KBM-7 (cell line): ENCODE data around the gene CARS2.
"Not testable (repeated sequence)": the region's sequence is repeated elsewhere in the genome, so short reads cannot be mapped to it uniquely, and the experiment has no call there.

Source experiments
- DNase-seq: peaks from one replicate; pipeline ENCODE4 v3.0.0-alpha.2; 2015
- in situ Hi-C: fragments of 300-500 bp; cut with MboI; formaldehyde crosslinking; loops from 2 replicates; pipeline ENCODE4 v1.14.3; 2020; ENCODE audit warnings: low sequenced_read_pairs, low pct_unique_long_range_greater_than_20kb, mixed read lengths

CARS2 gene

DNA sequence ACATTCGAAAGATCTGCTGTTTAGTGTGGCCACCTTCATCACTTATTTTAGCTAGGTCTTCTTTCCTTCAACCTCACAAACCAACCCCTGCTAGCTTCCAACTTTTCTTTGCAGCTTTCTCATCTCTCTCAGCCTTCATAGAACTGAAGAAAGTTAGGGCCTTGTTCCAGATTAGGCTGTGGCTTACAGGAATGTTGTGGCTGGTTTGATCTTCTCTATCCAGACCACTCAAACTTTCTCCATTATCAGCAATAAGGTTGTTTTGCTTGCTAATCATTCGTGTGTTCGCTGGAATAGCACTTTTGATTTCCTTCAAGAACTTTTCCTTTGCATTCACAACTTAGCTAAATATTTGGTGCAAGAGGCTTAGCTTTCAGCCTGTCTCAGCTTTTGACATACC lies 44.7 kb downstream of the CARS2 start:
- no peak for DNase-seq
- in situ Hi-C loops, result no loop called here

DNA sequence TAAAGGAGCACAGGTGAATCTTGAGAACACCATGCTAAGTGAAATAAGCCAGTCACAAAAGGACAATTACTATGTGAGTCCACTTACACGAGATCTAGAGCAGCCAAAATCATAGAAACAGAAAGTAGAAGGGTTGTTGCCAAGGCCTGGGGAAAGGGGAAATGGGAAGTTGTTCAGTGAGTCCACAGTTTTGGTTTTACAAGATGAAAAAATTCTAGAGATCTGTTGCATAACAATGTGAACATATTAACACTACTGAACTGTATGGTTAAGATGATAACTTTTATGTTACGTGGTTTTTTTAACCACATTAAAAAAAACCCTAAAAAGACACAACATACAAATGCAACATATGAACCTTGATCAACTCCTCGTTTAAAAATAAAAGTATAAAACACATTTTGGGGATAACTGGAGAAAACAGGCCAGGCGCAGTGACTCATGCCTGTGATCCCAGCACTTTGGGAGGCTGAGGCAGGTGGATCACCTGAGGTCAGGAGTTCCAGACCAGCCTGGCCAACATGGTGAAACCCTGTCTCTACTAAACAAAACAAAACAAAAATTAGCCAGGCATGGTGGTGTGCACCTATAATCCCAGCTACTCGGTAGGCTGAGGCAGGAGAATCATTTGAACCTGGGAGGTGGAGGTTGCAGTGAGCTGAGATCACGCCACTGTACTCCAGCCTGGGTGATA lies 47.6 kb downstream of the CARS2 start:
- DNase-seq, result peak; percentile 63
- in situ Hi-C loops, result not testable (repeated sequence)

DNA sequence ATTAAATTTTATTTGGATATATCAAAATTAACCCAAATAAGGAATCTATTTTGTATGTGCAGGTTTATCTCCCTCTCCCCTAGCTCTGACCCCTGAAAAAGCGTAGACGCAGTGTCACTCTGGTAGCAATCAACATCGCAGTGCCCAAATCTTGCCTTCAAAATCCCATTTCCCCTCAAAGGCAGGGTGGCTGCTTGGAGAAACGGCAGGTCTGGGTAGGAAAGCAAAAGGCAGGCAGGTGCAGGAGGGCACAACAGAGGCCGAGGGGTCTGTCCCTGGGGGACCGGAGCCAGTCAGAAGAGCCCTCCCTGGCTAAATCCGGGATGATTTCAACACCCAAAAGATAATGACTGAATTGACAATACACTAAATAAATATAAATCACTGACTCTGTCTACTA lies 48.7 kb downstream of the CARS2 start:
- in situ Hi-C loops, result no loop called here

DNA sequence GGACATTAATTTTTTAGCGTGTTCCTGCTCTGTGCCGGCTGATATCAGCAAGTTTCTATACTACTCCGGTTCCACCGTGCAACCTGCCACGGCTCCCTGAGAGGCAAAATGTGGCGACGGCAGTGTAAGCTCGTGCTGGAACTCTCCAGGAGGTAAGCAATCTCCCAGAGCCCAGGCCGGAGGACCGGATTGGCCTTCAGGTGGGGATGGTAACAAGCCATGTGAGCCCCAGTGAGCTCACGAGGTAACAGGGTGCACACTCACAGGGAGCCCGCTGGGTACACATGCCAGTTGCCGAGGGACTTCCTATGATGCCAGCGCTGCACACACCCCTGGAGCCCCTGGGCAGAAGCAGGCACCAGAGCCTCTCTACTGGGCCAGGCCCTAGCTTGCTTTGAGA lies 52.1 kb downstream of the CARS2 start:
- DNase-seq, result no peak
- in situ Hi-C loops, result no loop called here

More for the DNA sequence above, 48.7 kb downstream of the CARS2 start:
- no peak for DNase-seq

DNA sequence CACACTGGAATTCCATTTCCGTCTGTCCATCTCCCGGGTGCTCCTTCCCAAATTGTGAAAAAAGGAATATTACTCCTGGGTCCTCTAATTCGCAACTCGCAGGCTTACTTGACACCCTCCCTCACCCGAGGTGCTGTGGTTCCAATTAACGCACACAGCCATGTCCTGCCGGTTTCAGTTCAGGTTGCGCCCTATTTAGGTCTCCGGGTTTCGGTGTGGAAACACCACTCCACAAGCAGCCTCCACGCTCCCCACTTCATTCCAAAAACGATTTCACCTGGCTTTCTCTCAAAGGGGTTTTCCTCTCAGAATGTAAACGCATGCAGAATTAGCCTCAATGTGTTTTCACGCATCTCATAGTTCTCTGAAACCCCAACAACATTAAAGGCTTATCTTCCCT lies 52.6 kb downstream of the CARS2 start:
- in situ Hi-C loops, result no loop called here
- no peak for DNase-seq

DNA sequence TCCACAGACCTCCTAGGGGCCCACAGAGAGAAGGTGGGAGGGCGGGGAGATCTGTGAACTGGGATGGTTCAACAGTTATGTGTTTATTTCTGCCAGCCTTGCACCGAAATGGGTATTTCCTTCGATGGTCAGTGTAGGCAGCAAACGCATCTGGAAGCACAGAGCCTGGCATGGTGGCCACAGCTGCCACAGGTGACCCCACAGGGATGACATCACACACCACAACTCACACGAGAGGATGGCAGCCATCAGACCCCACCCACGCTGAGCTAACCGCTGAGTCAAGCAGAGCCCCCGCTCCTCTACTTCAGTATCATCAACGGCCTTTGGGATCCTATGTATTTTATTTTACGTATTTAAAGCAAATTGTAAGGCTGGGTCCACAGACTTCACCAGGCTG lies 53.2 kb downstream of the CARS2 start:
- no peak for DNase-seq
- in situ Hi-C loops, result no loop called here

DNA sequence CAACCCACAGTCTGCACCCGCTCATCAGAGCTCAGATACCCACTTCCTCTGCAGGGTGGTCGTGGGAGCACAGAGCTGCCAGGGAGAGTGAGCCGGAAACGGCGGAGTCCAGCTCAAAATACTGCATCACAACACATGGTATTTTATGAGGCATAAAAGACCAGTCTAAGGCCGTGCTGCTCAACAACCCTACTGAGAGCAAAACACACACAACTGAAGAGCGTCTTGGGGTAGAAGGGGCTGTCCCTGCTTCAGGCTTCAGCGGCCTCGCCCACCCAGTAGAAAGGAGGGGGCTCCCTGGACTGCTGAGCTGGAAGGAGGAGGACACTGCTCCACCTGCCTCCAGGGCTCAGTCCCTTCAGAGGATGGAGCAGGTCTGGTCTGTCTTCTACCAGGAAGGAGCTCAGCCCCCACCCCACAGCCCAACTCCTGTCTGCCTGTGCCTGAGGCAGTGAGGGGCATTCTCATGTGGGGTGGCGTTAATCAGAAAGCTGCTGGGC lies 53.6 kb downstream of the CARS2 start:
- DNase-seq, result no peak
- in situ Hi-C loops, result no loop called here

DNA sequence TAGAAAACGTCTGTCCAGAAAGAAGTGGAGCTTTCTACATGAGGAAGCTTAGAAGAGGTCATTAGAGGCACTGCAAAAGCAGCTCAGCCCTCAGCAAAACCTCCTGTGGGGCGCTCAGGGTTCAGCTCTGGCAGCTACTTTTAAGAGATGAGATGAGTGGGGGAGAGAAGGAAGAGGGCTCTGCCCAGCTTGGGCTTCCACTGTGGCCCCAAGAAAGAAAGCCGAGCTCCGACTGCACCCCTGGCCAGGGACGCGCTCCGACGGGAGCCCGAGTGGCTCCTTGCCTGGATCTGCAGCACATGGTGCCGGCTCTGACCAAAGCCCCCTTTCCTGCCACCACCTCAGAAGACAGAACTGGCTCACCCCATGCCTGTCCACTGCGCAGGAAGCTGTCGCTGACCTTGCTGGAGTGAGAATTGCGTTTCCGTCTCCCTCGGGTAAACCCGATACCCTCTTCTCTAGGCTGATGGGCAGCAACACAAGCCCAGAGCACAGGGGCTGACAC lies 54.1 kb downstream of the CARS2 start:
- no peak for DNase-seq
- in situ Hi-C loops, result no loop called here

DNA sequence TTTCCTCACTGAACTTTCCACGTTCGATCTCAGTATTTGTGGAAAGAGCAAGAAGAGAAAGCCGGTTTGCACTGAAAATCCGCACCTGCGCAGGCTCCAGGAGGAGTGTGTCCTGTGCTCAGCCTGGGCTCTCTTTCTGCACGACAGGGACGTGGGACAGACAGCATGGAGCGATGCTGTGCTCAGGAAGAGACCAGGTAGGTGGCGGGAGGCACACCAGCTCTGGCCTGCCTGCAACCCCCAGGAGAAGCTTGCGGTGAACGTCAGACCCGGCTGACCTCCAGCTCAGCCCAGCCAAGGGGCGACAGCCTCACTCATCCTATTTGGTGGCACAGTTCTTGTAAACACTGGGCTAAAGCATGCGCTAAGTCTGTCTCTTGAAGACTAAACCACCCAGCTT lies 54.6 kb downstream of the CARS2 start:
- in situ Hi-C loops, result no loop called here
- no peak for DNase-seq

DNA sequence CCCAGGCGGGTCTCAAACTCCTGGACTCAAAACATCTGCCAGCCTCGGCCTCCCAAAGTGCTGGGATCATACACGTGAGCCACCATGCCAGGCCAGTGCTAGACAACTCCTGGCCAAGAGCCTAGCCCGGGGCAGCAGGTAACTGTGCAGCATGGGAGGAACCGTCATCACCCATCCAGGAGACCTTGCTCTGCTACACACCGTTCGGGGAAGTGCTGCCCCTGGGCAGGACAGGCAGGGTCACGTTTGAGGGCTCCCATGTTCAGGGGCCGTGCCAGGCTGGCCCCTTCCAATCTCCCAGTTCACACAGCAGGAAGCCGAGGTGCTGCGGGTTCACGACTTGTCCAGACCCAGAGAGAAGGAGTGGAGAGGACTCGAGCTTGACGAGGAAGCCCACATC lies 55.5 kb downstream of the CARS2 start:
- in situ Hi-C loops, result no loop called here
- no peak for DNase-seq

DNA sequence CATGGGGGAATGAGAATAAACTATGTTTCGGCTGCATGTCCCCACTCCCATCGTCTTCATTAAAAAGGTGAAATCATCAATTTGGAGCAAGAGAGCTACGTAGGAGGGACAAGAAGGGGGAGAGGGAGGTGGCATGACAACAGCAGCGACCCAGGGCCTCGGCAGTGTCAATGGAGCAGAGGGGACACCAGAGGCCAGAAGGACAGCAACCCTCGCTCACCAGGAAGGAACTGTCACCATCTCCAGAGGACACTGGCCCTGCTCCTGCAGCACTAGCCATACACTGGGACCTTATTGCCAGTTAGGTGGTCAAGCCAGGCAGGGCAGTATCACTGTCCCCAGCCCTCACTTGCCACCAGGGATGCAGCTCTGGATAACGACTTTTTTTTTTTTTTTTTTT lies 56.4 kb downstream of the CARS2 start:
- in situ Hi-C loops, result no loop called here
- no peak for DNase-seq

DNA sequence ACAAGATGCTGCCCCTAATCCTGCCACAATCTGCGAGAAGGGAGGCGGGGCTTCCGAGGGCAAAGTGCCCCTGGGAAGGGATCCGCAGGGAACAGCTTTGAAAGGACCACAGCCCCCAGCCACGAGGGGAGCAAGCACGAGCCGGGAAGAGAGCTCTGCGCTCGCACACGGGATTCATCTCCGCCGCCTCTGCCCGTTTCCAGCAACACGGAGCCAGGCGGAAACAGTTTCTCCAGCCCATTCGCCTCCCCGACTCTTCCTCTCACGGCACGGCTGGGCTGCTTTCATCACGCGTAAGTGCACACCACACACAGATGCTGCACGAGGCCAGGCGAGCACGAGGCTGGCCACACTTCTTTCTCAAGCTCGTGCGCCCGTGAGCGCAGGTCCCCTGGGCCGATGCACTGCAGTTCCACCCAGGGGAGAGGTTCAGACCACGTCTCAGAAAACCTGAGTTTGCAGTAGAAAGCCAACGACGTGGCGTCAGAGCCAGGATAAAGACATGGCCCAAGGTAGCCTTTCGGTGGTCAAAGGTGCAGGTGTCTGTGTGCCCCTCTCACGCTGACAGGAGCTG lies 57.0 kb downstream of the CARS2 start:
- in situ Hi-C loops, result no loop called here
- no peak for DNase-seq

DNA sequence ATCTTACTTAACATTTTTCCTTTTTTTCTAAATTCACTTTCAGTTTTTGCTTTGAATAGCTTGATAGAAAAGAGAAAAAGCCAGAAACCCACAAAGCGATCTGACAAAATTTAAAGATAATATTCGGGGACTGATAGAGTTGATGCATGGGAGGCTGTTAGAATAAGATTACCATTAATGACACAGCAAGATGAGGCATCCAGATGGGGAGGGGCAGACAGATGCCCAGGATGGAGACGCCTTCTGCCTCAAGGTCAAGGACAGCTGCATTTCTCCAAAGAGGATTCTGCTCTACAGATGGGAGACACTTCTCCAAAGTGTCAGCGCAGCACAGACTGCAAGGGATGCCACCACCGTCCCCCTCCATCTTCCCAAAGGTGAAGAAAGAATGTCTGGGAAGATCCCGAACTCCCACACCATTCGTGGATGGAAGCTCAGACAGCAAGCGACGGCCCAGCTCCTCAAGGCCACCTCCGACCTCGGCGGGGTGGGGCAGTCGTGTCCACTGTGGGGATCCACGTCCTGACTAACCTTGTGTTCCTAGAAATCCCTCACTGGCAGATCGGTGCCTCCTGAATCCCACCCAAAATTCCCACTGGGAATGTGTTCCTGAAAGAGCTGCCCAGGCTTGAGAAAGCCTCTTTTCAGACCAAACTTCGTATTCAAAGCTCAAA lies 57.6 kb downstream of the CARS2 start:
- DNase-seq, result no peak
- in situ Hi-C loops, result no loop called here

DNA sequence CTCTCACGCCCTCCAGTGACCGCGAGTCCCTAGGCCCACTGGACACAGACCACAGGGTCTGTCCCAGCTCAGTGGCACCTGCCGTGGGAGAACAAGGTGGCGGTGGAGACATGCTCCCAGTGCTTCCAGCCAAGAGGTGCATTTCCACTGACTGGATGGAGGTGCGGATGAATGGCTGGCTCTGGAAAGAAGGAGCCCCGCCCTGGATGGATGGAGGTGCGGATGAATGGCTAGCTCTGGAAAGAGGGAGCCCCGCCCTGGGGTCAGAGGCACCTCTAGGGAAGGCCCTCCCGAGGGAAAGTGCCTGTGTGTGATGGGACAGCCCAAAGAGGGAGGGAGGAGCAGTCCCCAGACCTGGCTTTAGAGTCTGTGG lies 58.6 kb downstream of the CARS2 start:
- in situ Hi-C loops, result no loop called here
- no peak for DNase-seq

DNA sequence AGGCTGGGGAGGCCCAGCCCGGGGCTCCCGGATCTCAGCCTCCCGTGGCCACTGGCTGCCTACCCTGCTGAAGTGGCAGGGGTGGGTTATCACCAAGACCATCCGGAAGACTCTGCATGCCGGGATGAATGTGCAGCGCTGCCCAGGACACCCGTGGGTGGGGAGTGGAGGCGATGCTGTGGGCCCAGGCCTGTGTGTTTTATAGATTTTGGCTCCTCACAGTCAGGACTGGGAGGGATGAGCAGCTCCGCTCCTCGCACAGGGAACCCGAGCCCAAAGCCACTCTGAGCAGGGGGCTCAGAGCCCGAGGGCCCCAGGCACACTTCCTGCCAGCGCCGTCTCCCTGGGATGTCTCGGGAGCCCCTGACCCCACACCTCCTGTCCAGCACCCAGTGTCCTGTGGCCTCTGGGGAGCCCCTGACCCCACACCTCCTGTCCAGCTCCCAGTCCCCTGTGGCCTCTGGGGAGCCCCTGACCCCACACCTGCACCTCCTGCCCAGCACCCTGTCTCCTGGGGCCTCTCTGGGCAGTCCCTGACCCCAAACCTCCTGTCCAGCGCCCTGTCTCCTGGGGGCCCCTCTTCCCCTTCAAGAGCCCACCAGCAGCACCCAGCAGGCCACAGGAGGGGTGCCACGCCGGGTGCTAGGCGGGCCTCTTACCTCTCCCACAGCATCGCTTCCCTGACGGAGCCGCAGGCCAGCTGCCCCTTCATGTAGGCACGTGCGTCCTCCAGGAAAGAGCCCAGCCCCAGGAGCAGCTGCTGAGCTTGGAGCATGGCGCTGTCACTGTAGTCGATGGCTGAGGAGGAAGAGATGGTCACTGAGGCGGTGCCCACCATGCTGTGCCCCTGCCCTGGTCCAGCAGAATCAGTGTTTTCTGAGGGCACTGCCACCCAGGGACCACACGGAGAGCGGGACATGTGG lies 59.2 kb downstream of the CARS2 start:
- in situ Hi-C loops, result no loop called here
- no peak for DNase-seq

DNA sequence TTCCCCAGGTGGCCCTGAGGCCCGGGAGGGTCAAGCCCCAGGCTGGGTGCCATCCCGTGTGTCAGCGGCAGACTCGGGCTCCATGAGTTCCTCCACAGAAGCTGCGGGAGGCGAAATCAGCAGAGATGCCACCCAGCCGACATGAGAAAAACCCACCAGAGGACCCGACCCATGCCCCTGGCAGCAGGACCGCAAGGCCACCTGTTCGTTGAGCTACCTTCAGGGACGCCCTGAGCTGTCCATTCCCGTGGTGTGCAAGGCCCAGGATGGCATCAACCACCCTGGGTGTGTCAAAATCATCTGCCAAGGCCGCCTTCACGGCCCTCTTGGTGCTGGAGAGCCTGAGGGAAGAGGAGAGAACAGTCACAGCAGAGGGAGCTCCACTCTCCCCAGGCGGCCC lies 60.2 kb downstream of the CARS2 start:
- in situ Hi-C loops, result no loop called here
- DNase-seq, result no peak

DNA sequence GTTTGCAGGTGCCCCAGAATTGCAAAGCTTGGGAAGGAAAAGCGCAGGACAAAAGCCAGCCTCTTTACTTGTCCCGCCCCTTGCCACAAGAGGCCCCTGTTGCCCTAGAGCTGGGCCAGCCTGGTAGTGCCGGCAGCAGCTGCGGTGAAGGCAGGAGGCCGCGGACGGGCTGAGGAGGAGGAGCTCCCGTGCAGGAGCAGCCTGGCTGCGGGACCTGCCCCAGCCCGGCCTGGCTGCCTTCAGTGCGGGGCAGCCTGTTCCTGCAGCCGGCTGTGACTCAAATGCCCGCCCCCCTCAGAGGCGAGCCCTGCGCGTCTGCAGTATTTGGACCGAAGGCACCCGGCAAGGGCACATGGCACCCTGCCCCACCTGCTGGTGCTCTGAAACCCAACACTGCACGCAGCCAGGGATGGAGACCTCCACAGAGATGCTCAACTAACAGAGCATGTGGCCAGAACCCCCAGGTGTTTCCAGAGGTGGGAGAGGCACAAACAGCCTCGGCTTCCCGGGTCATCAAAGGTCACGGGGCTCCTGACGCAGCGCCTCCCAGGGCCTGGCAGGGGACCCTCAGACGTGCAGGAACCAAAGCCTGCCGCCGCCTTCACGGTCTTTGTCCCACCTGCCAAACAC lies 60.9 kb downstream of the CARS2 start:
- in situ Hi-C loops, result no loop called here
- DNase-seq, result peak; percentile 15

DNA sequence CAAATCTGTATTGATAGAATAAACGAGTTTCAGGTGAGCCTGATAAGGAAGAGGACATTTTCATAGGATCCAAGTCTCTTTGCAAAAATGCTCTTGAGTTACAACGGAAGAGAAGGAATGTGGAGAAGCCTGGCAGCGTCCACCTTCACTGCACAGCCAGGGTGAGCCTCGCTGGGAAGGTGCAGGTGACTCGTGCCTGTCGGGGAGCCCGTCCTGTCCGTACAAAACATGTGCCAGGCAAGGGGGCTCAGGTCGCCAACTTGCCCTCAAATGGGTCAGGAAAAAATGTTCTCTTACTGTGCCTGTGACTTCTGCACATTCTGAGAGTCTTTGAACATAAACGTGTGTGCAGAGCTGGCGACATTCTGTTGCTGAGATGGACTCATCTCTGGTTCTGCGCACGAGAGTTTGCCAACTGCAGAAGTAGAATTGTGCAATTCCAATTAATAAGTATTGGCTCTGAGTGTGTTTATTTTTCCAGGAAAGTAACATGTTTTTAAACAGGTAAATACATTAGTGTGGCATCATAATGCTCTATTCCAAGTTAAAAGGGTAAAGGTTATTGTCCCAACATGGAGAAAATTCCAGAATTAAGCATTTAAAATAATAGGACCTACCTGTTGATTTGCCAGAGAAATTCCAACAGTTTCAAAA lies 62.0 kb downstream of the CARS2 start:
- no peak for DNase-seq
- in situ Hi-C loops, result no loop called here

DNA sequence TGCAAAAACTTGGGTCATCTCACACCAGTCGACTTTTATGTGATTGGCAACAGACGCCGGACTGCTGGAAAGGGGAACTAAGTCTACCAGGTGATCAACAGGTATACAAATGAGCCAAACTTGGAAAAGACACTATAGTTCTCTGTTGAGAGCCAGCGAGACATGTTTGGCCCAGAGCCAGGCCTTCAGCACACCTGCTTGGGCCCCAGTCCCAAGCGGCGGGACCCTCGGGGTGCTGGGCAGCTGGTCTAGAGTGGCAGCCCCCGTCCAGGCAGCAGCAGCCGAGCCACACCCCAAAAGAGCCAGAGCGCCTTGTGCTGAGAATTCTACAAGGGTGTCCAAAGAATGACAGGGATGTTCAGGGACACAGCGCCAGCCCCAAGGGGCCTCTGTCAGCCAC lies 62.6 kb downstream of the CARS2 start:
- DNase-seq, result no peak
- in situ Hi-C loops, result no loop called here
